Activated CD4-positive, alpha-beta T cell treated with anti-CD3 and anti-CD28 coated beads, Interleukin-2, Interleukin-4, amounts not matched to agents 100 ng/mL and 50 ng/mL, durations not matched to agents 16 hours and 8 hours (primary cell): Measurements from ENCODE around the gene GNB1L.
"Not testable (repeated sequence)": the region's sequence is repeated elsewhere in the genome, so short reads cannot be mapped to it uniquely, and the experiment has no call there.

Experiments
- DNase-seq: peaks from one replicate; pipeline ENCODE4 v3.0.0-alpha.2; 2020; ENCODE audit warnings: low spot score

GNB1L gene

DNA sequence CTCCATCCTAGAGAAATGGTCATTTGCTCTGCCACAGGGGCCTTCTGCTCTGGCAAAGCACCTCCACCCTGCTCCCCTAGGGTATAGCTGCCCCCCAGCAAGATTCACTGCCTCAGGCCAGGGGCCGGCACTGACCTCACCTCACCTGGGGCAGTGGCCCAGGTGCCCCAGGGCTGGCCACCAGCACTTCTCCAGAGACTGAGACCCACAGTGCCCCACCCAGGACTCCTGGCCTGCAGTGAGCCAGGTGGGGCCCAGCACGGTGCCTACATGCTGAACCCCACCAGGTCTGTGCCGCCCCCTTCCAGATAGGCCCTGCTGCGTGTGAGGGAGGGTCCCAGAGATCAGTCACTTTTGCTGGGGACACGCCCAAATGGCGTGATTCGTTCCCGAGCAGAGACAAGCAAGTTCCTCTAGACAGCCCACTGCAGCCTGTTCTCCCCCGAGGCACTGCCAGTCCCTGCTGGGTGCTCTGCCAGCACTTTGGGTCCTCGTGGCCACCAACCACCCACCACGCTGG lies 10.8 kb downstream of the GNB1L start:
- no peak for DNase-seq

DNA sequence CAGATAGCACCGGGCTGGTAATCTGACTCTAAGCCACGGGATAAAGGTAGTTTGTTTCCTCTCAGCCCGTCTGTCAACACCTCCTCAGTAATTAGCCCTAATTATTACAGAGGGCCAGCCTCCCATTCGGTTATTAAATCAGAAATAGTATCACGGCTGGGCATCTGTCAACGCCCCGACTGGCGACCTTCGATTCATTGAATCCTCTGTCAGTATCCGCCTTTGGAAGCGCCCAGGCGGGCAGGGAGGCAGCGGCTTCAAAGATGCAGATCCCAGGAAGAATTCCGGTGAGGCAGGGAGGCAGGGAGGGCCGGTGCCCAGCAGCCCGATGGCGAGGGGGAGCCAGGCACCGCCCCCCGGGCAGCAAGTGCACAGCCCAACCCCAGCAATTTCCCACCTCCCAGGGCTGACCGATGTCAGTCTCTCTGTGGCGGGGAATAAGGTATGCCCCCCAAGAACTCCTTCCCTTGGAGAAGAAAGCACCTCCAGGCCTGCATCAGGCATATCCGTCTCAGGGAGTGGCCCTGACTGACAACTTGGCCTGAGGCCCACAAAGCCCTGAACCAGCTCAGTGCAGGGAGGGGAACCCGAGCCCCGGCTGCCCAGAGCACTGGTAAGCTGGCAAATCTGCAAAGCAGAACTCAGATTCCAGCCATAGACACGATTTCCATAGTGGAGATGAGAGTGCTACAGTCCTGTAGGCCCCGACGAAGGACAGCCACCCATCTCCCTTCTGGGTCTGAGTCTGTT lies 11.4 kb downstream of the GNB1L start:
- no peak for DNase-seq

DNA sequence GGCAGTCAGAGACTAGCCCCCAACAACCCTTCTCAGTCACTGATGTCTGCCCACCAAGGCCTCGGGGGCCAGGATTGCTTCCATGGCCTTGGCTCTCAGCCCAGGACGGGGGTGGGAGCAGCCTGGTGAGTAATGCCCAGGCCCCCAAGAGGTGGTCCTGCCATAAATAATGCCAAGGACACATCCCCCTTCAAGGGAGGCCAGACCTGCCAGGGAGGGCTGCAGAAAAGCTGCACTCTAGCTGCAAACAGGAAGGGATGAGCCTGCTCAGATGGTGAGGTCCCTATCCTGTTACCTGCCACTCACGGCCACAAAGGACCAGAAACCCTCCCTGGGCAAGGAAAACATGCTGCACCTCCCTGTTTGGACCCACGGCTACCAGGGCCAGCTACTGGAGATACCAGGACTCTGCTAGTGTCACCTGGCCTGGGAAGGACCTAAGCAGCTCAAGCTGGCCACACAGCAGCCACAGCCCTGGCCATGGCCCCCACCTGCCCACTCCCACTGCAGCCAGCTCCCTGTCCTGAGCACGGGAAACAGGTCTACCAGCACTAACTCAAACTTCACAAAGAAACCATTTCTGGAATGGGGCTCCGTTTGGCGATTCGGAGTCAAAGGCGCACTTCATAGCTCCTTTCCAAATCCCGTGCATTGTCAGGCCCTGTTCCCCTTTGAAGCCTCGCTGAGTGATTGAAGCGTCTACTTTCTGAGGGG lies 12.1 kb downstream of the GNB1L start:
- no peak for DNase-seq

DNA sequence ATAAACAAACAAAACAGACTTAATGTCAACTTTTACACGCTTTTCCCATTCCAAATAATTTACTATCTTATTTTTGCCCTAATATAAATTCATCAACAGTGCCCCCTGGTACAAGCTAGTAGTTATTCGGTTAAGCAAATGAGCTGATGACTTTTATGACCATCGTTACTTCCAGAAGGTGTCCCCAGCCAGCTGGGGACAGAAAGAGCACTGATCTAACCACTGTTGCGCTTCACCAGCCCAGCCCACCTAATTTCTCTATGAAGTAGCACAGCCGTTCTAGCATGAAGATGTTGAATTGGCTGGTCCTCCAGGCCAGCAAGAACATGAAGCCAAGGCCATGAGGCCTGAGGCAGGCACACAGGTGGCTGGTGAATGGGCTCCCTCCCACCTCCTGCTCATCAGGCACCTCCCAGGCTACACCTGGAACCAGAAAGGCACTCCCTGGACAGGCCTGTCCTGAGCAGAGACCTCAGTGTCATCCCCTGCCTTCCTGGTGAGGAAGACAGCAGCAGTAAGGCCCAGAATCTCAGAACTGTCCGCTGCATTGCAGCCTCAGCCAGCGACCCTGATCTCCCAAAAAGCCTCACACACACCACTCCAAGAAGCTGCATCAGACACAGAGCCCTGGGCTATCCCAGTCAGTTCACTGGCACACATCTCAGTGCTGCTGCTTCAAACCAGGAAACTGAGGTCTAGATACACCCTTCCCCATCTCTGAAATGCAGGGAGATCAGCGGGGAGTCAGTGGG lies 12.9 kb downstream of the GNB1L start:
- DNase-seq, result no peak

DNA sequence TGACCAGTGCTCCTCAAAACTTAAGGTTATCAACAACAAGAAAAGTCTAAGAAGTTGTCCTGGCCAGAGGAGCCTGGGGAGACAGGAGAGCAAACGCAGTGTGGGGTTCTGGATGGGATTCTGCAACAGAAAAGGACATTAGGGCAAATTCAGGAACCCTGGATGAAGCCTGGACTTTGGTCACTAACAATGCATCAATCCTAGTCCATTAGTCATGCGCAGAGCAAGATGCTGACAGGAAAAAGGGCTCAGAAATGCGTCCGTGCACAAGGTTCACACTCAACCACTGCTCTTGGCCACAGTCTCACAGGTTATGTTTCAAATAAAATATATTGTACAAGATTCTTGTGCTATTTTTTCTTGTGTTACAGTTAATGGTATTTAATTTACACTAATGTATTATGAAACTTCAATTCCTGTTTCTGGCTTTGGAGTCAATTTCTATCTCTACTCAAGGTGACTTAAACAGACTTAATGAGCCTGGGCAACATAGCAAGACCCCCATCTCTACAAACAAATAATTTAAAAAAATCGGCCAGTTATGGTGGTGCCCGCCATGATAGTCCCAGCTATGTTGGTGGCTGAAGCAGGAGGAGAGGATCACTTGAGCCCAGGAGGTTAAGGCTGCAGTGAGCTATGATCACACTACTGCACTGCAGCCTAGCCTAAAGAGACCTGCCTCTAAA lies 13.6 kb downstream of the GNB1L start:
- DNase-seq, result no peak

DNA sequence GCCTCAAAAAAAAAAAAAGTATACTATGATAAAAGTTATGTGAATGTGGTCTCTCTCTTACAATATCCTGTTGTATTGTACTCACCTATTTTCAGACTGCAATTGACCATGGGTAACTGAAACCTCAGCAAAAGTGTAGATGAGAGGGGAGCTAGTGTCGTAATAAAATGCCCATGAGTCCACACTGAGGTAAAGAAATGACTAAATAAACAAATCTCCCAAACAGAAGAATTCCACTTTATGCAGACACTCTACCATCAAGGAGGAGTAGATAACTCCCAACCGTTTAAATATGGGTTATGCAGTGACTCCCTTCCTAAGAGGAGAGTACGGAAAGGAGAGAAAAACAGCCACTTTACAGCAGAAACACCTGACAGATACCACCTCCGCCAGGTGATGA lies 14.6 kb downstream of the GNB1L start:
- DNase-seq, result no peak

DNA sequence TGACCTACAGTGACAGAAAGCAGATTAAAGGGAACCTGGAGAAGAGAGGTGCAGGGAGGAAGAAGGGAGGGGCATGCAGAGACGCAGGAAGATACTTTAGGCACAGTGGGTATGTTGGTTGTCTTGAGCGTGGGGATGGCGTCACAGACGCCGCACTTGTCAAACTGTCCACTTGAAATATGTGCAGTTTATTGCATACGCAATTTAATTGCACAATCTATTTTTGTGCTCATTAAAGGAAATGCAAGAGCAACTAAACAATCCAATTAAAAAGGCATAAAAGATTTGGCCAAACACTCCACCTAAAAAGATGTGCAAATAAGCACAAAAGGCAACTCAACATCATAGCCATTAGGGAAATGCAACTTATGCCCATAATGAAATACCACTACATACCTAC lies 16.8 kb downstream of the GNB1L start:
- DNase-seq, result no peak

DNA sequence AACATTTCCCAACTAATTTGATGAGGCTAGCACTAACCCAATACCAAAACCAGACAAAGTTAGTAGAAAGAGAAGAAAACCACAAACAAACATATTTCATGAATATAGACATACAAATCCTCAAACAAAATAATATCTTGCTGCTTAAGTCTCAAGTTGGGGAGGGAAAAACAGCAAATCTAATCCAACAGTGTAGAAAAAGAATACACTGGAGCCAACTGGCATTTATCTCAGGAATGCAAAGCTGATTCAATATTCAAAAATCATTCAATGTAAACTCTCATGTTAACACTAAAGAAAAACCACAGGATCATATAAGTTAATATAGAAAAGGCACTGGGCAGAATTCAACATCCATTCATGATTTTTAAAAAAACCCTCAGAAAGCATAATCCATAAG lies 18.2 kb downstream of the GNB1L start:
- DNase-seq, result no peak

DNA sequence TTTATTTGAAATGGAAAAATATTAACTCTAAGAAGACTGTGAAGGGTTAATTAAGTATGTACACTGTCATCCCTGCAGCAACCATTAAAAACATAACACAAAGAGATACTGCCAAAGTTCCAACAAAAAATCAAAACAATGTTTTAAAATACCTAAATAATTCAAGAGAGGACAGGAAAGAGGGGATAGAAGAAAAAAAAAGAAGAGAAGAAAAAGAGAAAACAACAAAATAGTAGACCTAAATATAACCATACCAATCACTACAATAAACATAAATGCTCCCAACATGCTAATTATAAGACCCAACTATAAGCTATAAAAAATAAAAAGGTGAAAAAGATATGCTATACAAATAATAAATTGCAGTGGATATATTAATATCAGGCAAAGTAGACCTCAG lies 20.1 kb downstream of the GNB1L start:
- DNase-seq, result no peak

DNA sequence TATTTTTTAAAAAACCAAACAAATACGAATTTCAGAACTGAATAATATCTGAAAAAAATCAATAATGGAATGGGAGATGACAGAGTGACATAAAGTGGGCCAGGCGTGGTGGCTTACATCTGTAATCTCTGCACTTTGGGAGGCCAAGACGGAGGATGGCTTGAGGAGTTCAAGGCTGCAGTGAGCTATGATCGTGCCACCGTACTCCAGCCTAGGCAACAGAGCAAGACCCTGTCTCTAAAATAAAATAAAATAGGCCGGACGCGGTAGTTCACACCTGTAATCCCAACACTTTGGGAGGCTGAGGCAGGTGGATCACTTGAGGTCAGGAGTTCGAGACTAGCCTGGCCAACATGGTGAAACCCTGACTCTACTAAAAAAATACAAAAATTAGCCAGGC lies 21.3 kb downstream of the GNB1L start:
- DNase-seq, result not testable (repeated sequence)

DNA sequence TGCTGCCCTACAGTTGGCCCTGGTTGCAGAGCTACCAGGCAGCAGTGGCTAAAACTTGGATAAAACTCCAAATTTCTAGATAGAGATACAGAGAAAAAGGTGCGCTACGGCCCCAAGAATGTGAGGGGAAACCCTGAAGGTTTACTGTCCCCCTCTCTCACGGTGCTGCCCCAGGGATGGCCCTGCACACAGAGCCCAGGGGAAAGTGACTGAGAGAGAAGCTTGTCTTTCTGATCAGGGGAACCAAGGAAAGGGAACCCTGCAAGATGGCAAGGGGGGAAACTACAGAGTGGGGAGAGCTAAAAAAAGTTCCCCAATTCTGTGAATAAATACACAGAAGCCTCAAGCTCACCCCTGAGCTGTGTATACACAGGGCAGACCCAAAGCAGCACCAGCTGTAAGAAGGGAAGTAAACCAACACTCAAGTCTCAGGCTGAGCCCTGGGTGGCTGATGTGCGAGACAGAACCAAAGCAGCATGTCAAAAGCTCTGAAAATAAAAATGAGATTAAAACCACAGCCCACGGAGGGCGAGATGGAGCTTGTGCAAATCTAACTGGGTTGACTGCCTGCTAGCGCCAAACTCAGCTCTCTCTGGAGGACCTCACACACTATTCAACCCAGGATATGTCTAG lies 22.1 kb downstream of the GNB1L start:
- no peak for DNase-seq

DNA sequence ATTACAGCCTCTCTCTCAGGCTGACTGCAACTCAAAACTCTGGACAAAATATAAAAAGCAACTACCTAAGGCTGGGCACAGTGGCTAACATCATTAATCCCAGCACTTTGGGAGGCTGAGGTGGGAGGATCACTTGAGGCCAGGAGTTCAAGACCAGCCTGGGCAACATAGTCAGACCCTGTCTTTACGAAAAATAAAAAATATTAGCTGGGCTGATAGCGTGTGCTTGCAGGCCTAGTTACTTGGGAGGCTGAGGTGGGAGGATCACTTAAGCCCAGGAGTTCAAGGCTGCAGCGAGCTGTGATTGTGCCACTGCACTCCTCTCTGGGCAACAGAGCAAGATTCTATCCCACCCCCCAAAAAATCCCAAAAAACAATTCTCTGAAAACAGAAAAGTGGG lies 22.7 kb downstream of the GNB1L start:
- not testable (repeated sequence) for DNase-seq

DNA sequence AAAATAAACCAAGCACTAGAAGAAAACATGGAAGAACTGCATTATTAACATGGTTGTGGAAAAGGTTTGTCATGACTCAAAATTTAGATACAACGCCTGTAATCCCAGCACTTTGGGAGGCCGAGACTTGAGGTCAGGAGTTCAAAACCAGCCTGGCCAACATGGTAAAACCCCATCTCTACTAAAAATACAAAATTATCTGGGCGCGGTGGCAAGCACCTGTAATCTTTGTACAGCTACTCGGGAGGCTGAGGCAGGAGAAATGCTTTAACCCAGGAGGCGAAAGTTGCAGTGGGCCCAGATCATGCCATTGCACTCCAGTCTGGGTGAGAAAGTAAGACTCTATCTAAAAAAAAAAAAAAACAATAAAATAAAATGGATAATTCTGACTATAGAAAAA lies 23.7 kb downstream of the GNB1L start:
- DNase-seq, result no peak

DNA sequence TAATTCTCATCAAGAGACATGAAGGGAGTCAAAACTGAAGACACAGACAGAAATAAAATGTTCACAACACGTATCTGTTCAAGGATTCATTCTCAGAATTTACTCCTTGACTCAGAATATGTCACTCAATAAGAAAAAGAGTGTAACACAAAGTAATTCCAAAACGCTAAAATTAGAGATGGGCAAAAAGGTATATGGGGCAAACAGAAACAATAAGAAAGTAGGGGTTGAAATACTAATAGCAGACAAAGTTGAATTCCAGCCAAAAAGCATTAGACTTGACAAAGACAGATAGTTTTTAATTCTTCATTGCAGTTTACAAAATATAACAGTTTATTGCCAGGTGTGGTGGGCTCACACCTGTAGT lies 26.7 kb downstream of the GNB1L start:
- no peak for DNase-seq

DNA sequence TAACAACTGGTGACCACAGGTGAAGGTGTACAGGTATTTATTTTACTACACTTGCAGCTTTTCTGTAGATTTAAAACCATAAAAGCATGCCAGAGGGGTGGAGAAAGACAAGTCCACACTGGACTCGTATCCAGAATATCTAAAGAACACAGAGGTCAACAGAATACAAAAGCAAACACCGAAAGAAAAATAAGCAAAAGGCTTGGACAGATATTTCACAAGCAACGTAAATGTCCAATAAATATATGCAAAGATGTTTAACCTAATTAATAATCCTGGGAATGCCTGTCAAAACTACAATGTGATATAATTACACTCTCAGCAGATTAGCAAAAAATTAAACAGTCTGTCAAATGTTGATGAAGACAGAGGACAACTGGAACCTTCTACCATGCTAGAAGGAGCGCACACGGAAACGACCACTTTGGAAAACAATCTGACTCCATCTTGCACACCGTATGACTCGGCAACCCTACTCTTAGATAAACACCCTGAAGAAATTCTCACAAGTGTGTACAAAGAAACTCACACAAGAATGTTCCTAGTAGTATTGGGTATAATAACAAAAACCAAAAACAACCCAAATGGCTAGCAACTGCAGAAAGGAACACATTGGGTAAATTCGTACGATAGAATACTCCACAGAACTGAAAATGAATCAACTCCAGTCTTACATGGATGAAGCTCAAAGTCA lies 27.2 kb downstream of the GNB1L start:
- no peak for DNase-seq

DNA sequence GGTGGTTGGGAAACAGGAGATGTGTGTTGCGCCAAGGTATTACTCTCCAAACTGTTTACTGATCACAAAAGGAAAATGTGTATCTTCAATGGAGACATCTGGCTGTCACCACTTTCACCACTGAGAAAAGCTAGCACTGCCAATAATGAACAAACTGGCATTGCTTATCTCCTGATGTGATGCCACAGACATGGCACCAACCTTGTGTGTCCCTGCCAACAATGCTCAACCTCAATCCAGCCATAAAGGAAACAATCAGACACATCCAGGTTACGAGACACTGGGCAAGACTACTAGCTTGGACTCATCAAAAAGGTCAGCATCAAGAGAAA lies 28.1 kb downstream of the GNB1L start:
- DNase-seq, result no peak

DNA sequence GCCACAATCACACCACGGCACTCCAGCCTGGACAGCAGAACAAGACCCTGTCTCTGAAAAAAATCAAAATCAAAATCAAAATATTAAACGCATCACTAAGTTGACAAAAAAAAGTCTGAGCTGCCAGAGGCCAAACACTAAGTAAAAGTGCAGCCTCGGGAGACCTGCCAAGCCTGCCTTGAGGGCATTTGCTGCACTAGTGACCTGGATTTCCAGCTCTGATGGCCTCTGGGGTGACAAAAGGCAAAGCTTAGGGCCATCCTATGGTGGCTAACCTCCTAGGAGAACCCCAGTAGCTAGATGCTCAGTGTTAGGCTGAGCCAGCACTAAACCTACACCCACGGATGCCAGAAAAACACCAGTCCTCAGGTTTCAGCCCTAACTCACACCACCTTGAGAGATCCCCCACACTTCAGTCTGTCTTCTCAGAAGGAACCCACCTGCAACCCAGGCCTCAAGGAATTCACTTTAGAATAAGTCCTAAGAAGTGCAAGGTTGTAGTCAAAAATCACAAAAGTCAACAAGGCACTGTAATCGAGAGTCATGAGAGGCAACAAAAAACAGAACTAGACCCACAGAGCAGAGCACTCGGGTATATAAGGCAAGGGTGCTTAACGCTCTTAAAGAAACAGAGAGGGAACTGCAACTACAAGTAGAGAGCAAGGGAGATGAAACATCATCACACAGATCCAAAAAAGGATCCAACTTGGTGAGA lies 28.6 kb downstream of the GNB1L start:
- DNase-seq, result no peak

DNA sequence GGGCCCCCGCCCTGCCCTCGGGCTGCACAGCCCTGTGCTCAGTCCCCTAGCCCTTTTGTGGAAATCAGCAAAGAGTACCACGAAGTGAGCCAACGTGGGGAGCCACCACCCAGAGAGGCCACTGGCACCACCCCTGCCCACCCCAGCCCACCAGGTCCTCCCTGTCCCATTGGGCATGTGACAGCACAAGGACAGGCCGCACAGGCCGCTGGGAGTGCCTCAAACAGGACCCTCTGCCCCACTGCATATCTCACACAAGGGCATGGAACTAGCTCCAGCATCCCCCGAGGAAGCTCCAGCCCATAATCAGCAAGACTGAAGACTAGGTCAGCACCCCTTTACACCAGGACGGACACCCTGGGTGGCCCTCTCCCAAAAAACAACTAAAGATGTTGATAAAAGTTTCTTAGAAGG lies 29.7 kb downstream of the GNB1L start:
- DNase-seq, result no peak

DNA sequence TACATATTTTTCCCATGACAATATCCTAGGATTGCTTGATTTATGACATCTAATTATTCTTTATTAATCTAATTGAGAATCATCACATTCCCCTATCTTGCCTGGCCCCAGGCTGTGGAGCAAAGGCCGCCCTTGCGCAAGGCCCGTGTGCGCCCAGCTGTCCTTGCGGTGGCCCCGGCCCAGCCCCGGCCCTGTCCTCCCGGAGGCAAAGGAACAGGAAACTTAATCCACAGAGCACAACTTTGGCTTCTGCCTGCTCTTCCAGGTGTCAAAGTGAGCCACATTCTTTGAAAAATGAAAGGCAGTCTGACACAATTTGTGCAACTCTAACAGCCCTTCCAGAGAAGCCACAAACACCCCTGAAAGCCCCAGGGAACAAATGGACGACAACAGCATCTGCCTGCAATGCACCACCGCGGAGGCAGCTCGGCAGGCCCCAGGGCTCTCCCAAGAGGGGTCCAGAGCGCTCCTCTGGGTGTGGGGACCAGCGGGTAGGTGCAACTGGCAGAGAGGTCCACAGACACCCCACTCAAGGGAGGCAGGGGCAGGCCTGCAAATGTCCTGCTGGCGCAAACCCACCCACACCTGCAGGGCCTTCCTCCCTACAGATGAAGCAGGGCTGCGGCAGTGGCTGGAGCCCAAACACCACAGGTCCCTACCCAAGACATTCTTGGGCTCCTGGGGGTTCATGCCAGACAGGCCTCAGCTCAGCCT lies 30.3 kb downstream of the GNB1L start:
- DNase-seq, result no peak

DNA sequence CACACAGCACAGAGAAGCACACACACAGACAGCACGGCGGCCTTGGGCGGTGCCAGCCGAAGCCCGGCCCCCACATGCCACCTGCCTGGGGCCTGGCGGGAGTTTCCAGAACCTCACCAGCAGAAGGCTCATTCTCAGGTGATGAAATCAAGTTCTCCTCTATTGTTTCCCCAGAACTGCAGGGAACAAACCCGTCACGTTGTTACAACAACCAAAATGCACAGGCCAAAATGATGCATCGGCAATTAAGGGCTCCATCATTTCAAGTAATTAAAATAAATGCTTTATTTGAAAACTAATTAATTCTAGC lies 30.8 kb downstream of the GNB1L start:
- no peak for DNase-seq
